Suppressor macrophage treated with lipopolysaccharide for 1 hour (primary cell): ENCODE data around the gene FAM107B.
A peak's percentile ranks its signal among the peaks of the same experiment; 100 is the strongest.

Source experiments
- DNase-seq, 3 donors: peaks; one replicate each; pipeline ENCODE4 v3.0.0-alpha.2; 2020 to 2022

Gene FAM107B

DNA sequence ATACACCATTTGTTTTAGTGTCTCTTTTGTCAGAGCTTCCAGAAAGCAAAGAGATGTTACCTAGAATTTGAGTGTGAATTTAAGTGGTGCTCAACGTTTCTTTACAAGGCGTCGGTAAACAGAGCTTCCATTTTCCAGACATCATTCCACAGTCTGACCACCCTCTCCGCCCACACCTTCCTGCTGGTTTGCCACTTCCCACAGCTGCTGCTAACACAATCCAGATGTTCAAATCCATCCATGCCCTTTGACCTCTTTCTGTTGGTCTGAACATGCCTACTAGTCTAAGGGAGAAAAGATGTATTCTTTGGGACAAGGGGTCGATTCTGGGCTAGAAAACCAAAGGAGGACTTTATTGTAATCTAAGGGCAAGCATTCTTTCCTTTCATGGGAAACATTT is 86.1 kb downstream of the FAM107B start:
- peak; percentile 32 to 50 (median 38) for DNase-seq

DNA sequence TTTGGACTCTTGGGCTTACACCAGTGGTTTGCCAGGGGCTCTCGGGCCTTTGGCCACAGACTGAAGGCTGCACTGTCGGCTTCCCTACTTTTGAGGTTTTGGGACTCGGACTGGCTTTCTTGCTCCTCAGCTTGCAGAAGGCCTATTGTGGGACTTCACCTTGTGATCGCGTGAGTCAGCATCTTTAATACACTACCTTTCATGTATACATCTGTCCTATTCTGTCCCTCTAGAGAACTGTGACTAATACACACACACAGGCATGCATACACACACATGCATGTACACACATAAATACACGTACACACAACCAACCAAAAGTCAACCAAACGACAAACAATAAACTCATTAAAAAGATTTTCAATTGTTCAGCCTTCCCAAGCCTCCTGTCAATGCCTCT is 86.5 kb downstream of the FAM107B start:
- DNase-seq = peak; percentile 29 to 62 (median 58)

DNA sequence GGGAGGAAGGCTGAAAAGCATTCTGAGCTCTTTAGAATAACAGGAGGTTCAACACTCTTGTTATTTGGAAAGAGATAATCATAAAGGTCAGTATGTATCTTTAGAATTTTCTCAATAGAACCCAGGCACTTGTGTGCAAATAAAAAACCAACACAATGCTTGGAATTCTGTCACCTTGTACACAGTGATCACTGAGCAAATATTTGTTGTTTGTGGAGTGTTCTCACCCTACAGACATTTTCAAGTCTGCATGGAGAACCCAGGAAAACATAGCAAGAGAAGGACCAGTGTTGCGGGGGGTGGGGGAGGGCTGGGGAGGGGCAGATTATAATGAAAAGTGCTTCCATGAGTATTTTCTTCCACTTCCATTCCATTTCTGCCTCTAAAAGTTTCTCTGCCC is 87.4 kb downstream of the FAM107B start:
- no peak for DNase-seq

DNA sequence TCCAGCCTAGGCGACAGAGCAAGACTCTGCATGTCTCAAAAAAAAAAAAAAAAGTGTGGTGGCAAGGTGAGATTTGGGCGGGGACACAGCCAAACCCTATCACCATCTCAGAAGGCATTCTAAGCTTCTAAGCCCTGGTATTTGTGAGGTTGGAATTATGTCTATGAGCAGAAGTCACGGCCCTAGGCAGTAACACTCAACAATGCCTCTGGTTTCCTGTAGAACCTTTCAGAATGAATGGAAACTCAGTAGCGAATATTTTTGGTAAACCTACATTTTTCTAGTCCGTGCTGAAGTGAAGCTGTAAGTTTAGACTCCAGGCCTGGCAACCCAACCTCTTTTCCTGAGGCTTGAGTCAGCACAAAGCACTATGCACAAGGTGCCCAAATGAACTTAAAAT is 88.3 kb downstream of the FAM107B start:
- no peak for DNase-seq

DNA sequence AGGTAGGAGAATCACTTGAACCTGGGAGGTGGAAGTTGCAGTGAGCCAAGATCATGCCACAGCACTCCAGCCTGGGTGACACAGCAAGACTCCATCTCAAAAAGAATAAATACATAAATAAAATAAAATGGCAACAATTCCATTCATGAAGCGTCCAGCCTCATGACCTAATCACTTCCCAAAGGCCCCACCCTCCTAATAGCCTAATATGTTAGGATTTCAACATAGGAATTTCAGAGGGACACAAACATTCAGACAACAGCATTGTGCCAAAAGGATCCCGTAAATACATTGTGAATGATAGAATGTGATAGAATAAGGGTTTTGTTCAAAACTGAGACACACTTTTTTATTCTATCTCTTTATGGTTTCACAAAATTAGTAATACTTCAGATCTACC is 90.3 kb downstream of the FAM107B start:
- DNase-seq = no peak

DNA sequence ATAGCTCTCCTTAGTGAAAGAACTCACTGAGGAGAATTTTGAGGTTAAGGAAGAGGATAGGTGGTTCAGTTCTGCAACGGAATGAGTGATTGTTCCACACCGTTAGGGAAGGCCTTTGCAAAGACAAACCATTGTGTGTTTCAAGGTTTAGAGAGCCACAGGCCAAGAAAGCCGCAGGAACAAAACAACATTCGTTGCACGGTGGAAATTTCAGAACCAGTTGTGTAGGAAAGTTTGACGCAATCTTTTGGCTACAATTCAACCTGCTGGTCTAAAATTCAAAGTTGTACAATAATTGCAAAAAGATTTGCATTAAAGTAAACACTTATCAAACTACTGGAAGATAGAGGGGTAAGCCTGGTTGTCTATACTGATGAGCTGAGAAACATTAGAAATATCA is 91.4 kb downstream of the FAM107B start:
- no peak for DNase-seq

DNA sequence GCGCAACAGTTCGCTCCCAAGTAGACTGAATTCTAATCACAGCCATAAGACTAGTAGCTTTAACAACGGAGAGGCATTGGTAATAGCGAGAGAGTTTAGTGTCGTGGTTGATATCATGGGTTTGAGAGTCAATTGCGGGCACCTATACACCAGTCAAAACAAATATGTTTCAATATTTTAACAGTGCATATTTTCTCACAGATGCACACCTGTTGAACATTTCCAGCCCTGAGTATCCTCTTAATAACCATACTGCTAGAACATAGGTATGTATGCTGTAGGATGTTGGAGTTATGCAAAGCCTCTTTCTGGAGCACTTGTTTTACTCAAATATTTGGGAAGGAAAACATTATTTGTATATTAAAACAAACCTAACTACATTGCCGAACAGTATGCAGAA is 92.9 kb downstream of the FAM107B start:
- no peak for DNase-seq

DNA sequence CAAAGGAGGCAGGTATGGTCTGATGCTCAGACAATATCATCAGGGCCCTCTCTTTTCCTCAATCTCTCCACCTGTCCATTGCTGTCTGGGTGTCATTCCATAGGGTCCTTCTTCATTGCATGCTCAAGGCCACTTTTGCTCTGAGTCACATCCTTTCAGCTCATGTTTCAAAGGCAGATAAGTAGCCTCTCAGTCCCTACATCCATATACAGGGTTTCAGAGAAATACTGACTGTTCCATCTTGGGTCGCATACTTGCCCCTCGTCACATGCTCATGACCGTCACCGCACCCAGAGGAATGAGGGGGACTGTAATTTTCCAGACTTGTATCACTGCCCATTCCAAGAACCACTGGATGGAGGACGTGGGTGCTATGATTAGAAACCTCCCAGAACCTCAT is 93.4 kb downstream of the FAM107B start:
- DNase-seq = no peak

DNA sequence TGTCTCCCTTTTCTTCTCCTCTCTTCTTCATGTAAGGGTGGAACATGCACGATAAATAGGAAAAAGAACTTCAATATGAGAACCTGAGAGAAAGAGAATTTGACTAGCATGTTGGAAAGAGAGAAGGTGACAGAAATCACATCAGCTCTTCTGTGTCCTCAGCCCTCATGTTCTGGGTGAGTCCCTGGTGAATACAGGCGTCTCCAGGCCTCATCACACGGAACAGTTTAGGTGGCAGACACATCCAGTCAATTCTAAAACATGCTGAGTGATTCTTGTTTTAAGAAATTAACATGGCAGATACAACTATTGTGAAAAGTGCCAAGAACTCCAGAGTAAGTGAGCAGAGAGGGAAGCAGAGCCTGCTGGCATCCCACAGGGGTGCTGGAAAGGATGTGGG is 96.1 kb downstream of the FAM107B start:
- no peak for DNase-seq

DNA sequence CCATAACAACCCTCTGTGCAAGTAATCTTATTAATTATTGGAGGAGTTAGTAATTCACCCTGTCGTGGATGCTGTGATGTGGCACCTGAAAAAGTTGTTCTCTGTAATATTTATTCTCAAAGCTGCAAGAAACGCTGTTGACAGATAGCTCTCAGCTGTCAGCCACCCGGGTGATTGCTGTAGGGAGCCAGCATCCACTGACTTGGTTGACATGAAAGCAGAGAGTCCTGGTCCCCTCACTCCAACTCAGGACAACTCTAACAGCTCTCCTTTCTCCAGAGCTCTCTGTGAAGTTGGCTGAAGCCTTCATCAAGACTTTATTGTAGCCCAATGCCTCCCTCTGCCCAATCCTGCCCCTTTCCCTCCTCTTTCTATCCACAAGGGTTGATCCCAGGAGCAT is 98.0 kb downstream of the FAM107B start:
- no peak for DNase-seq

DNA sequence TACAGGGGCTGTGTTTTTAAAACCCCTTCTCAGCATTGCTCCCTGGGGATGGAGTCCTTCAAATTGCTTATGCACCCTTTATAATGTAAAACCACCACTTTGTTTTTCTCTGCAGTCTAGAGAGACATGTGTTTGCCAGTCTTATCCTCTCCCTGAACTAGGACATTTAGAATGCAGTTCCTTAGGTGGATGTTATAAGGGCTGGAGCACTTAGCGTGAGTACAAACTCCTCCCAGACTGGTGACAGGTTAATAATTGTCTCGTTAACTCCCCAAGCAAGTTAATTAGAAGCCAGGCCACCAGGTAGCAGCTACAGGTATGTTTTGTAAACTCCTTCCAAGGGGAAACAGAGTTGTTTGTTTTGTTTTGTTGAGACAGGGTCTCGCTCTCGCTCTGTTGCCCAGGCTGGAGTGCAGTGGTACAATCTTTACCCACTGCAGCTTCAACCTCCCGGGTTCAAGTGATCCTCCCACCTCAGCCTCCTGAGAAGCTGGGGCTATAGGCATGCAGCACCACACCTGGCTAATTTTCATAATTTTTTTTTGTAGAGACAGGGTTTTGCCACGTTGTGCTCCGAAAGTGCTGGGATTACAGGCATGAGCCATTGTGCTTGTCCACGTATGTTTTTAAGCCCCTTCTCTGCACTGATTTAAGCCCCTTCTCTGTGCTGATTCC is 100.2 kb downstream of the FAM107B start:
- DNase-seq = no peak

DNA sequence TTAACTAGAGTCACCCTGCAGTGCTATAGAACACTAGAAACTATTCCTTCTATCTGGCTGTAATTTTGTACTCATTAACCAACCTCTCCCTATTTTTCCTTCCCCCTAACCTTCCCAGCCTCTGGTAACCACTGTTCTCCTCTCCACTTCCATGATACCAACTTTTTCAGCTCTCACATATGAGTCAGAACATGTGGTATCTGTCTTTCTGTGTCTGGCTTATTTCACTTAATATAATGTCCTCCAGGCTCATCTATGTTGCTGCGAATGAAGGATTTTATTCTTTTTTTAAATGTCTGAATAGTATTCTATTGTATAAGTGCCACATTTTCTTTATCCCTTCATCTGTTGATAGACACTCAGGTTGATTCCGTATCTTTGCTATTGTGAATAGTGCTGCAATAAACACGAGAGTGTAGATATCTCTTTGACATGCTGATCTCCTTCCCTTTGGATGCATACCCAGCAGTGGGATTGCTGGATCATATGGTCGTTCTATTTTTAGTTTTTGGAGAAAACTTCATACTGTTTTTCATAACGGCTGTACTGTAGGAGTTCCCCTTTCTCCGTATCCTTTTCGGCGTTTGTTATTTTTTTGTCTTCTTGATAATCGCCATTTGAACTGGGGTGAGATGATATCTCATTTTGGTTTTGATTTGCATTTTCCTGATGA is 101.4 kb downstream of the FAM107B start:
- peak in 1 of 3 donors; percentile 42 for DNase-seq

DNA sequence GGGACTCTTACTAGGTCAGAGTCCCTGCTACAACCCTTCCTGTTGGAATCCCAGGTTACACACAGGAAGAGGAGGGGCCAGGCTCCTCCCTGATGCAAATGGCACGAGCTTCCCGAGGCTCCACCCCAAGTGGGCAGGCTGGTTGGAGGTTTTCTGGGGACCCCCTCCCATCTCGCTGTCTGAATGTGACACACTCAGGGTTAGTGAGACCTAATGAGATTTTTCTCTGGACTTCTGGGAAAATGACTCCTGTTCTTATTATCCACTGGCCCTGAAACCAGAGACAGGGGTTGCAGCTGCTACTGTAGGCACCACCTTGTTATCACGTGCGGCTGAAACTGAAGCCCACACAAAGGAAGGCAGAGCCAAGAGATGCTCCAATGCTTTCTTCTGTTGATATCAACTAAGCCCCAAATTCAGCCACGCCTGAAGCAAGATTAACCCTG is 103.3 kb downstream of the FAM107B start:
- no peak for DNase-seq

DNA sequence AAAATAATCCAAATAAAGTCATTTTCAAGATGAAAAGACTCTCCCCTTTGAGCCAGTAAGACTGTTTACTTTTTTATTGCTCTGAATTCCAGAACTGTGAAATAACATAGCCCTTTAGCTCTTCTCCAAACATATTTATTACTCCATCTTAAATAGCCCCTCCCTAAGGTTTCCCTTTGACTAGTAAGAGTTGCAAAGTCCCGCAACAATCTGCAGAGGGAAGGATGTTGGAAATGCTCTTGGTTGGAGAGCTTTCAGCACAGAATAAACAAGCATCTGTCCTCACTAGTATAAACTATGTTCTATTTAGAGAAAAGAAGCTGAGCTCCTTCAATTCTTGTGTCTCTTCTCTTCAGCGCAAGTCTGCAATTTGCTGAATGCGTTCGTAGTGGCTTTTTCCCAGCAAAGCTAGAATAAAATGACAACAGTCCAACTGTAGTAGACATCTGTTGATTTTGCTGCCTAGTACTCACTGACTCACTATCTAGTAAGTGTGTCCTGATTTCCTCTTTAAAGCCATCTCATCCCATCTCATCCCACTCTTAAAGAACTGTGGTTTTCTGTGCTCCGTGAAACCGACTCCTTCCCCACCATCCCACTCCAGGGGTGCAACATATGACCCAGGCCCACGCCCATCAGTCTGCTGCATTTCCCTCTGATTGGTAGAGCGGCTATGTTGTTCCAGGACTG is 104.0 kb downstream of the FAM107B start:
- DNase-seq = peak; percentile 13 to 58 (median 31)

DNA sequence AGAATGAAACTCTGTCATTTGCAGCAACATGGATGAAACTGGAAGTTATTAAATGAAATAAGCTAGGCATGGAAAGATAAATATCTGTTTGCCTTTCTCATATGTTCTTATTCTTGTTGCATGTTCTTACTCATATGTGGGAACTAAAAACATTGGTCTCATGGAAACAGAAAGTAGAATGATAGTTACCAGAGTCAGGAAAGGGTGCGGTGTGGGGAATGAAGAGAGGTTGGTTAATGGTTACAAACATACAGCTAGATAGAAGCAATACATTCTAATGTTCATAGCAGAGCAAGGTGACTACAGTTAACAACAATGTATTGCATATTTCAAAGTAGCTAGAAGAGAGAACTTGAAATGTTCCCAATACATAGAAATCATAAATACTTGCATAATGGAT is 105.1 kb downstream of the FAM107B start:
- no peak for DNase-seq

DNA sequence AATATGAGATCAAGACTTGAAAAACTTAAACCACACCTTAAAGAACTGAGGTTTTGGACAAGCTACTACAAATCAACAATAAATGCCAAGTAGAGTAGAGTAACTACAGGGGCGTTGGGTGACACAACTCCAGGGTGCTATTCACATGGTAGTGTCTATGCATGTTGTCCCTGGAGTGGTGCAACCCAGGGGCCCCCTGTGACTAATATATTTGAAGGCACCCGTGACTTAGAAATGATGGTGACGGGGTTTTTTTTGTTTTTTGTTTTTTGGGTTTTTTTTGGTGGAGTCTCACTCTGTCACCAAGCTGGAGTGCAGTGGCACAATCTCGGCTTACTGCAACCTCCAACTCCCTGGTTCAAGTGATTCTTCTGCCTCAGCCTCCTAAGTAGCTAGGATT is 106.9 kb downstream of the FAM107B start:
- DNase-seq = peak; percentile 69 to 71 (median 70)

DNA sequence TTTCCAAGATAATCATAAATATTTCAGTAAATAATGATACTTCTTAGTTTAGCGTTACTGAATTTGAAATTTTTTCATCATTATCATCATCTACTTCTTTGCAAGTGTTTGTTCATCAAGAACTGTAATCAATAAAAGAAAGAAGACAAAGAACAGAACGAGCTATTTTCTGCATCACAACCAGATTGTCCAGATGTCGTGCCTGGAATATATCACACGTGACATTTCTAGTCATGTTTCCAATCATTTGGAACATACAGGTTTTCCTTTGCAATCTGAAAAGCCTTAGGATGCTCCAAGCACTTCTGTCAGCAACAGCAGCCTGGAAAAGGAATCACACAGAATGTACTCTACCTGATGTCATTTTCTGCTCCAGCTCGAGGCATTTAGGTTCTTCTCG is 107.4 kb downstream of the FAM107B start:
- DNase-seq = no peak

DNA sequence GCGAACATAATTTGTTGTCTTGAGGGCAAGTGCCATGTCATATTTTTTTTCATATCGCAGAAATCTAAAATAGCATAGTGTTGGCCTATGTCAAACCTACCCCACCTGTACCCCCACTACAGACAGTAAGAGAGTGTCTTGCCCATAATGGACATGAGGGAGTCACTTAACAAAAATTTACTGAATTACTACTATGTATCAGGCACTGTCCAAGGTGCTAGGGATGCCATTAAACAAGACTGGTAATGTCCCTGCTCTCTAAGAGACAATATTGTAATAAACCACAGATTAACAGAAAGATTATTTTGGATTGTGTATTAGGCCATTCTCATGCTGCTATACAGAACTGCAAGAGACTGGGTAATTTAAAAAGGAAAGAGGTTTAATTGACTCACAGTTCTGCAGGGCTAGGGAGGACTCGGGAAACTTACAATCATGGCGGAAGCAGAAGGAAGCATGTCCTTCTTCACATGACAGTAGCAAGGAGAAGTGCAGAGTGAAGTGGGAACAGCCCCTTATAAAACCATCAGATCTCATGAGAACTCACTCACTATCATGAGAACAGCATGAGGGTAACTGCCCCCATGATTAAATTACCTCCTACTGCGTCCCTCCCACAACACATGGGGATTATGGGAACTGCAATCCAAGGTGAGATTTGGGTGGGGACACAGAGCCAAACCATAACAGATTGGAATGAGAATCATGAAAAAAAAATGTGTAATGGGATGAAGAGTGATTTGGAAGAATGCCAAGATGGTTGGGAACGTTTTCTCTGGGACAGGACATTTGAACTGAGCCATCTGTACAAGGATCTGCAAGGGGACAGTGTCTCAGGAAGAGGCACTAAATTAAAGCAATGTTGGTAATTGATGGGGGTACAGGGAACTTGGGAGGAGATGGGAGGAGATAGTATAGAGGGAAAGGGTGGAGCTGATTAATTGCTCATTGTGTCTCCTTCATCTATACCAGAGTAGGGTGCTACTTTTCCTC is 108.5 kb downstream of the FAM107B start:
- no peak for DNase-seq

DNA sequence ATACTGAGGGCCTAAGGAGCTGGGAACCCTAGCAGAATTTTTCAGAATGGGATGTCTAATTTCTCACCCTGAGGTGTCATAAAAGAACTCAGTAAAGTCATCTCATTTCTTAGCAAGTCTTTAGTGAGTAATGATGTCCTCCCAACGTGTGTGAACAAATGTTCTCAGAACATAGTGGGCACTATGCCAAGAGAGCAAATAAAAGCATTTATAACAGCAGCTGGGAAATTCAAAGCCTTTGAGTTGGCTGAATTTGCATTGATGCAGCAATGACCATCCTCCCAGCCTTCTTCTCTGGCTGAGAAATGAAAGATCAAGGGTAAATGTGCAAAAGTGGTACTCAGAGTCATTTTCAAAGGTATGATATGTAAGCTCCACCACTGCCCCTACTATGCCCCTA is 109.4 kb downstream of the FAM107B start:
- no peak for DNase-seq

DNA sequence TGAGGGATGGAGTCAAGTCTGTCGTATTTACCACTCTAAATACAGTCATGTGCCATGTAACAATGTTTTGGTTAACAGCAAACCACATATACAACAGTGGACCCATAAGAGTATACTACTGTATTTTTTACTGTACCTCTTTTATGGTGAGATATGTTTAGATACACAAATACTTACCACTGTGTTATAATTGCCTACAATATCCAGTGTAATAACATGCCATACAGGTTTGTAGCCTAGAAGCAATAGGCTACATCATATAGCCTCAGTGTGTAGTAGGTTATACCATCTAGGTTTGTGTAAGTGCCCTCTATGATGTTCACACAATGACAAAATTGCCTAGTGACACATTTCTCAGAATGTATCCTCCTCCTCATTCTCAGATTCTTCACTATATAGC is 110.4 kb downstream of the FAM107B start:
- no peak for DNase-seq

DNA sequence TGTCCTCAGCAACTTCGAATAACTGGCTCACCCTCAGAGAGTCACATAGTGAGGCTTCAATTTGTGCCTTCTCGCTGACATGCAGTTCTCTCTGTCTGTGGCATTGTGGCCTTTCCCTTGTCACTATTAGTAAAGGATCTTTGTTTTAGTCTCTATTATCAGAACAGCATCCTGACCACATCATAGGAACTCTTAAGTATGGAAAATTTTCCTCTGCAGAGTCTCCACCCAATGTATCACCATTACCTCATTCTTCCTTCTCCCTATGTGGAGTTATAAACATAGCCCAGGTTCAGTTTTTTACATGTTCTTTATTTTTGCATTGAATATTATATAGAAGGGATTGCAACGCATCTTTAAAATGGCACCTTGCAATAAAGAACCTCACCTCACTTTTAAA is 112.9 kb downstream of the FAM107B start:
- DNase-seq = no peak

DNA sequence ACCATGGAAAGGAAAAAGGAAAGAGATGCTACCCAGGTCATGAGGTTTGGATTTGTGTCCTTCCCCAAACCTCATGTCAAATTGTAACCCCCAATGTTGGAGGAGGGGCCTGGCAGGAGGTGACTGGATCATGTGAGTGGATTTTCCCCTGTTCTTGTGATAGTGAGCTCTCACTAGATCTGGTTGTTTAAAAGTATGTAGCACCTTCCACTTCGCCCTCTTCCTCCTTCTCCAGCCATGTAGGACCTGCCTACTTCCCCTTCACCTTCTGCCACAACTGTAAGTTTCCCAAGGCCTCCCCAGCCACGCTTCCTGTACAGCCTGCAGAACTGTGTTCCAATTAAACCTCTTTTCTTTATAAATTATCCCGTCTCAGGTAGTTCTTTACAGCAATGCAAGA is 113.9 kb downstream of the FAM107B start:
- peak in 2 of 3 donors; percentile 36 to 43 for DNase-seq
